HG03432 (cell line): ENCODE measurements around the gene CNTROB.

ENCODE experiments used
- ATAC-seq: cut with Tn5 transposase; IDR thresholded peaks from one replicate; pipeline ENCODE4 v1.9.1; 2021; ENCODE audit warnings: mild to moderate bottlenecking, moderate library complexity; ENCODE audit not compliant: unreplicated experiment

Gene CNTROB

DNA sequence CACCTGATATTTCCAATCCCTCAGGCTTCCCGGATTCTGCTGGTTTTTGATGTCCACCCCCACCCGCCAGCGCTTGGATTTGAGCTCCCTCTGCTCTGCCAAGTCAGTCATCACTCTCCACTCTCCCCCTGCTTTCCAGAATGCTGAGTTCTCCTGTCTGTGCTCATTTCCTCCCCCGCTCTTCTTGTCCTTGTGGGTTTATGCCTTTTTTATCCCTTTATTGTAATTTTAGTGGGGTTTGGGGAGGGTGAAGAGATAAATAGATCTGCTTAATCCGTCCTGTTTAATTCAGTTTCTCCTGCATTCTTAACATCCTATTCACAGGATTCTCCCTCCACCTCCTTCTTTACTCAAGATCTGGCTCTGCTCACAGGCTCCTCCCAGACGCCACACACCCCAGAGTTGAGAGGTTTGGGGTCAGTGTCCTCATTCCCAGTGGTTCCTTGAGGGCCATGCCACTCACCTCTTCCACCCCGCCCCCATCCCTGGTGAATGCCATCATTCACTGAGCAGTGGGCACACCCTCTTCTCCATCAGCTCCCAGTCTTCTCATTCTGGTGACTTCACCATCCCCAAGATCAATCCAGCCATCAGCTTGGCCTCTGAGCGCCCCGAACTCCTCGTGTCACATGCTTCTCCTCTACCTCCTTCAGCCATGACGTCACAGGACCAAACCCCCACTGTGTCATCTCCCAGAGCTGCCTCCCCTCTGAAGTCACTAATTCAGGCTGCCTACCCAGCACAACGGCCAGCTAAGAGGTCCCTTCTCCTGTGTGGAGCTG is 55.3 kb downstream of the CNTROB start:
- ATAC-seq, result no peak

DNA sequence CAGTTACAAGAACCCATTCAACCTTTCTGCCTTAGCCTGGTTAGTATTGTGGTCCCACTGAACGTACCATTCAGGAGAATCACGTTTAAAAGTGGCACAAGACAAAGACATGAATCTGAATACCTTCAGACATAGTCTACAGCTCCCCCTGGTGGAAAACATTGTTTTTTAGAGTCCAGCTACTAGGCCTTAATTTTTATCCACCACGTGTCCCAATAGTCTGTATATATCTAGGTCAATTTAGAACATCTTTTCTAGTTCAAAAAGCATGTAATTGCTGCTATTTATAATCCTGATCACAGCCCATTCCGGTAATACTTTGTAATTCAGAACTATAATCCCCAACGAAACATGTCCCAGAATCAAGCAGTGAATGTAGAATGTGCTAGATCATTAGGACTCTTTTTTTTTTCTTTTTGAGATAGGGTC is 56.8 kb downstream of the CNTROB start:
- ATAC-seq, result no peak

DNA sequence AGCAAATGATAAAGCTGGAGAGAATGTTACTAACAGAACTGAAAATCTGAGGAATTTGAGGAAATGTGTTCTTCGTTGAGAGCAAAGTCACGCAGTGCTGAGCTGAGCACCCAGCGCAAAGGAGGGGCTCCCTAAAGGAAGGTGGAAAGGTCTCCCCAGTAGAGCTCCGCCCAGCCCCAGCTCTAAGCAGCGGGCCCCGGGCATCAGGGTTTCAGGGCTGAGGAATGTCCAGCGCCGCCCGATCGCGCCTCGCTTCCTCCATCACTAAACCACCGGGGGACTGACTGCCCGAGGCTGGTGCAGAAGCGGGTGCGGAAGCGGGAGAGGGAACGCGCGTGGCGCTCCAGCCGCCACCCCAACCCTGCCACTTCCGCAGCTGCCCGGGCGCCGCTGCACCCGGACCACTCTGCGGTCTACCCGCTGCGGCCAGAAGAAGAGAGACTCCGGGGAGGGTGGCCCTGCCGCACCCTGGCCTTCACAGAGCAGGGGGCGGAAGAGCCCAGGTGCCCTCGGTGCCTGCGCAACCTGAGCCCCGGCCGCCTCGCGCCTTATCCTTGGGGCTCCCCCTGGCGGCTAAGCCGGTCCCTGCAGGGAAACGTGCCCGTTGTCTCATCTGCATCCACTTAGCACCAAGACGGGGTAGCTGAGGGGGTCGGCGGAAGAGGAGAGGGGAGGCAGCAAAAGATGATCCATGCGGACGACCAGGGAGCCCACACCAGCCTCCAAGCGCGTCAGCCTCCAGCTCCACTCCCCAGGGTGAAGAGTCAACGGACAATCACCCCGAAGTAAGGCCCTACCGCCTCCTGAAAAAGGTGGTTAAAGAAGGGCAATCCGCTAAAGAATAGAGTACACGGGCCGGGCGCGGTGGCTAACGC is 58.0 kb downstream of the CNTROB start:
- ATAC-seq, result peak; percentile 80

DNA sequence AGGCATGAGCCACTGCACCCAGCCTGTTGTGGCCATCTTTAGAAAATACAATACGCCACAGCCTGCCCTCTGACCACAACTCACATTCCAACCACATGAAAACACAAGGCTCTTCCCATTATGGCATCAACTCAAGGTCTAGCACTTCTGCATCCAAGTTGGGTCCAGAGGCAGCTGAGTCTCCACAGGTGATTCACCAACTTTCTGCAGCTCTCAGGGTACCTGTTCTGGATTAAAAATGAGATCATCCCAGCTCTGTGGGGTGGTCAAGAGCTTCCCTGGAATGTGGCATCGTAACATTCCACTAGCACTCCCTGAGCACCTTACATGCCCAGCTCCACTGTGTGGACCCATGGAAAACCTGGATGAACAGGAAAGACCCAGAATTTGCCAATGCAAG is 60.5 kb downstream of the CNTROB start:
- no peak for ATAC-seq

DNA sequence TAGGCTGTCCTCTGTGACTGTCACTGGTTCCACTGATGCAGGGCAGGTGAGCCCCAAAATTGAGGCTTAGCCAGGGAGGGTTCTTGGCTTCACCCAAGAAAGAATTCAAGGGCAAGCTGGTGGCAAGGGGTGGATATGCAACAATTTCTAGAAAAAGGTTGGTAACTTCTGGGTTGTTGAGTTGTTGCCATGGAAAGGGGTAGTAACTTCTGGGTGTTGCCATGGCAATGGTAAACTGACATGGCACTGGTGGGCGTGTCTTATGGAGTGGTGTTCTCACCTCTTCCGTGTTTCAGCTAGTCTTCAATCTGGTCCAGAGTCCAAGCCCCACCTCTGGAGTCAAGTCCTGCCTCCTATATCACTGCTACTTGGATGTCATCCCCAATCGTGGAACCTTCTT is 60.9 kb downstream of the CNTROB start:
- ATAC-seq, result no peak

DNA sequence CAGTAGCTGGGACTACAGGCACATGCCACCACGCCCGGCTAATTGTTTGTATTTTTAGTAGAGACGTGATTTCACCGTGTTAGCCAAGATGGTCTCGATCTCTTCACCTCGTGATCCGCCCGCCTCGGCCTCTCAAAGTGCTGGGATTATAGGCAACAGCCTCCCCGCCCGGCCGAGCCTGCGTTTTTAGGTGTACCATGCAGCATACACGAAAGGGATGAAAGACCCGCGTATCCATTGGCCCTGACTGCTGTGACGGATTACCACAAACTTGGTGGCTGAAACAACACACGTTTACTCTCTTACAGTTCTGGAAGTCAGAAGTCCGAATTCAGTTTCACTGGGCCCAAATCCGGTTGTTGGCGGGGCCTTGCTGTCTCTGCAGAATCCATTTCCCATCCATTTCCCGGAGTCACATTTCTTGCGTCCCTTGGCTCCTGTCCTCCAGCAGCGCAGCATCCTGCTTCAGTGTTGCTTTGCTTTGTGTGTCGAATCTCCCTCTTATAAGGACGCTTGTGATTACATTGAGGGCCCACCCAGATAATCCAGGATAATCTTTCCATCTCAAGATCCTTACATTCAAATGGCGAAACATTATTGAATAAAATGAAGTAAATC is 62.1 kb downstream of the CNTROB start:
- ATAC-seq, result no peak

DNA sequence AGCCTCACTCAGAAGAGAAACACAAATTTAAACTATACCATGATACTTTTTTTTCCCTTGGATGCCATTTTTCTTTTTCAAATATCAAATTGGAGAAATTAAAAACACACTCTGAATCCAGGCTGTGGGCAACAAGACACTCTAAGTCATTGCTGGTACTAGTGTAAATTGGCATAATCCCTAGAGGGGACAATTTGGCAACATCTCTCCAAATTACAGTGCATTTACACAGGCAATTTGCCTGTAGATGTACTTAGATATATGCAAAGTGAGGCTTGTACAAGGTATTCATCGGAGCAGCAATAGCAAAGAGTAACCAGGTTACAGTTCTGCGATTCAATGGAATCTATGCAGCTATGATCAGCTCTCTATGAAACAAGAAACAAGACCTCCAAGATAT is 63.7 kb downstream of the CNTROB start:
- no peak for ATAC-seq

DNA sequence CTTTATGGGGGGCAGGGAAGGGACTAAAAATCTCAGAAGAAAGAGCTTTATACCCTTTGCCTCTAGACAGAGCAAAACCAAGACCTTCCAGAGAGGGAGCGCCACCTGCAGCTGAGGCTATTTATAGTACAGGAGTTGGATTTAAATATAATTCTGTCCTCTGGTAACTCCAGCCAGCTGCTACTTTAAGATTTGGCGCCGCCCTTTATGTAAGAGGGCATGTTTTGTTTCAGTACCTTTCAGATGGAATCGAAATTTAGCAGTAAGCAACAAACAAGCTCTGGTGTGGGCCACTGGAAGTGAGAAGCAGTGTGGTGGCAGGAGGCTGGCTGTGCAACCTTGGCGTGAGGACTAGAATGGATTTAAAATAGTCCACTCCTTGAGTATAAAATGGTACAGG is 65.2 kb downstream of the CNTROB start:
- no peak for ATAC-seq
